ENCODE measurements around the gene KMT2D. TPM values are rescaled to one million over a fixed set of nuclear protein-coding genes. Genes with fewer than 3 reads are reported as not detected.

KMT2D gene
- total RNA-seq, 1 donor from 2014 or later: 136 TPM

GRCh38 chr12:49017891-49018260 lies 42.7 kb downstream of the KMT2D start:
- intact Hi-C loops (cut with micrococcal nuclease): loop anchor here (1.0 to 5.0 kb wide), 10 partner anchors 21 to 247 kb away; partner anchors contain the start of genes ARF3, DDX23, FKBP11 and KMT2D
- TF ChIP-seq, protein P1, sequence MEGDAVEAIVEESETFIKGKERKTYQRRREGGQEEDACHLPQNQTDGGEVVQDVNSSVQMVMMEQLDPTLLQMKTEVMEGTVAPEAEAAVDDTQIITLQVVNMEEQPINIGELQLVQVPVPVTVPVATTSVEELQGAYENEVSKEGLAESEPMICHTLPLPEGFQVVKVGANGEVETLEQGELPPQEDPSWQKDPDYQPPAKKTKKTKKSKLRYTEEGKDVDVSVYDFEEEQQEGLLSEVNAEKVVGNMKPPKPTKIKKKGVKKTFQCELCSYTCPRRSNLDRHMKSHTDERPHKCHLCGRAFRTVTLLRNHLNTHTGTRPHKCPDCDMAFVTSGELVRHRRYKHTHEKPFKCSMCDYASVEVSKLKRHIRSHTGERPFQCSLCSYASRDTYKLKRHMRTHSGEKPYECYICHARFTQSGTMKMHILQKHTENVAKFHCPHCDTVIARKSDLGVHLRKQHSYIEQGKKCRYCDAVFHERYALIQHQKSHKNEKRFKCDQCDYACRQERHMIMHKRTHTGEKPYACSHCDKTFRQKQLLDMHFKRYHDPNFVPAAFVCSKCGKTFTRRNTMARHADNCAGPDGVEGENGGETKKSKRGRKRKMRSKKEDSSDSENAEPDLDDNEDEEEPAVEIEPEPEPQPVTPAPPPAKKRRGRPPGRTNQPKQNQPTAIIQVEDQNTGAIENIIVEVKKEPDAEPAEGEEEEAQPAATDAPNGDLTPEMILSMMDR (IDR thresholded peaks at IDR 0.05): no peak
- Mint-ChIP-seq H3K9me3 (no peaks in the 10 kb centered on the region), H3K36me3 (ENCODE audit: low read depth) (peaks cover 46% of the 10 kb centered on the region), H3K27me3 (no peaks in the 10 kb centered on the region), H3K27ac (peak overlapping the region; percentile 98), H3K4me3 (peak overlapping the region; percentile 93), H3K4me1 (peaks cover 31% of the 10 kb centered on the region)
- ChIA-PET CTCF (interaction anchor here (1.0 kb wide), 1 partner anchor 21 kb away, joined by 6 read pairs; no protein-coding TSS in a partner anchor), POLR2A (interaction anchor here (0.6 to 1.6 kb wide), 4 partner anchors 20 to 802 kb away, joined by 3 to 9 read pairs (median 4); partner anchors contain the start of gene TUBA1B)
- ATAC-seq (ENCODE audit: low read depth) (no peak), DNase-seq (no peak)

- Mint-ChIP-seq H3K27ac (no peak overlapping the region), H3K36me3 (ENCODE audit: low read depth) (peaks cover 44% of the 10 kb centered on the region), H3K9me3 (no peaks in the 10 kb centered on the region), H3K4me3 (no peak overlapping the region), H3K4me1 (peaks cover 31% of the 10 kb centered on the region), H3K27me3 (no peaks in the 10 kb centered on the region)
- no peak for ATAC-seq (ENCODE audit: low read depth)
- intact Hi-C loops (cut with micrococcal nuclease): loop anchor here (5.0 kb wide), 1 partner anchor 38 kb away; the partner anchor contains the start of gene WNT1
- TF ChIP-seq, protein P1 (IDR thresholded peaks at IDR 0.05): no peak
- no peak for DNase-seq
- CTCF ChIA-PET: interaction anchor here (0.7 to 1.4 kb wide), 2 partner anchors 29 to 90 kb away, joined by 3 read pairs; no protein-coding TSS in a partner anchor
- POLR2A ChIA-PET: no interaction called here
These were observed 45.4 kb downstream of the KMT2D start for GRCh38 chr12:49015196-49015595.

DNA sequence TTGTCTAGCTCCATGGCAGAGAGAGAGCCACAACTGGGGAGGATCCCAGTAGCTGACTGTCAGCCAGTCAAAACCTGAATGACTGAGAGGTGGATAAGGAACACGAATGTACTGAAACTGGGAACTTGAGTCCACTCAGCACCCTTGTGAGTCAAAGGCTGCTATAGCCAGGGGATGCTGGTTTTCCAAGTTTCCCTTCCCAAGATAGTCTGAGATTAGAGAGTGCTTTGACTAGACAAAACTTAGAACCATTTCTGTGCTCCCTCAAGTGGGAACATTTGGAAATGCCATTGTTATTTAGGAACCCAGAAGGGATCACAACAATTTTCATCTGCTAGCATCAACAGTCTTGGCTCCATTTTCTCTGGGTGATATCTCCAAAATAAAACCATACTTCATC lies 46.0 kb downstream of the KMT2D start:
- intact Hi-C loops (cut with micrococcal nuclease): no loop called here
- TF ChIP-seq, protein P1 (IDR thresholded peaks at IDR 0.05): no peak
- Mint-ChIP-seq H3K36me3 (ENCODE audit: low read depth) (peaks cover 49% of the 10 kb centered on the region), H3K4me3 (no peak overlapping the region), H3K27ac (no peak overlapping the region), H3K4me1 (peaks cover 26% of the 10 kb centered on the region), H3K9me3 (no peaks in the 10 kb centered on the region), H3K27me3 (no peaks in the 10 kb centered on the region)
- ChIA-PET CTCF (interaction anchor here (0.7 to 1.4 kb wide), 2 partner anchors 29 to 90 kb away, joined by 3 read pairs; no protein-coding TSS in a partner anchor), POLR2A (no interaction called here)
- ATAC-seq (ENCODE audit: low read depth): no peak
- no peak for DNase-seq

DNA sequence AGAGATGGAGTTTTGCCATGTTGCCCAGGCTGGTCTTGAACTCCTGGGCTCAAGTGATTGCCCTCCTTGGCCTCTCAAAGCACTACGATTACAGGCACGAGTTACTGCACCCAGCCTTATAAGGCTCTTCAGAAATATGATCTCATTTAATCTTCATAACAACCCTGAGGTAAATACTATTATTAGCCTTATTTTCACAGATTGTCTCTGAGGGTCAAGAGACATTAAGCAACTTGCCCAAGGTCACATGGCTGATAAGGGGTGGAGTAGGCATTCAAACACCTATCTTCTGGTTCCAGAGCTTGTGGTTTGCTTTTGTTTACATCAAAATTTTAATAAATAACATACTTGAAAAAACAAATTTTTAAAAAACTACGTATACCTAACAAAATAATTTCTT lies 47.2 kb downstream of the KMT2D start:
- POLR2A ChIA-PET: no interaction called here

GRCh38 chr12:49012739-49013138 lies 47.9 kb downstream of the KMT2D start:
- Mint-ChIP-seq H3K27ac (no peak overlapping the region), H3K27me3 (no peaks in the 10 kb centered on the region)

More for the DNA sequence above, 47.2 kb downstream of the KMT2D start:
- Mint-ChIP-seq H3K4me3 (no peak overlapping the region), H3K36me3 (ENCODE audit: low read depth) (peaks cover 50% of the 10 kb centered on the region), H3K9me3 (no peaks in the 10 kb centered on the region), H3K4me1 (peaks cover 20% of the 10 kb centered on the region), H3K27ac (no peak overlapping the region), H3K27me3 (no peaks in the 10 kb centered on the region)
- intact Hi-C loops (cut with micrococcal nuclease): no loop called here
- no peak for ATAC-seq (ENCODE audit: low read depth)
- DNase-seq: no peak
- TF ChIP-seq, protein P1 (IDR thresholded peaks at IDR 0.05): no peak
- CTCF ChIA-PET: no interaction called here

More at GRCh38 chr12:49012739-49013138, 47.9 kb downstream of the KMT2D start:
- intact Hi-C loops (cut with micrococcal nuclease): no loop called here
- Mint-ChIP-seq H3K4me3 (no peak overlapping the region), H3K9me3 (no peaks in the 10 kb centered on the region), H3K4me1 (peaks cover 16% of the 10 kb centered on the region), H3K36me3 (ENCODE audit: low read depth) (peaks cover 53% of the 10 kb centered on the region)
- ChIA-PET CTCF (no interaction called here), POLR2A (no interaction called here)
- ATAC-seq (ENCODE audit: low read depth) (no peak), DNase-seq (no peak)
- TF ChIP-seq, protein P1 (IDR thresholded peaks at IDR 0.05): no peak

Other genes starting within 250 kb of the KMT2D start
- gene CACNB3, start 242.3 kb downstream of the KMT2D start, total RNA-seq: 1.9 and 2.1 TPM in 2 replicates
- gene DDX23, start 208.6 kb downstream of the KMT2D start, total RNA-seq: 116 and 118 TPM in 2 replicates
- gene RND1, start 194.9 kb downstream of the KMT2D start, total RNA-seq: 4.9 and 5.9 TPM in 2 replicates
- 22.9 and 26.1 TPM in 2 replicates for gene FKBP11, start 135.3 kb downstream of the KMT2D start, total RNA-seq
- gene ARF3, start 103.3 kb downstream of the KMT2D start, total RNA-seq: 113 and 119 TPM in 2 replicates
- gene WNT10B, start 89.1 kb downstream of the KMT2D start, total RNA-seq: 0.22 TPM in 1 of 2 replicates, not detected in the other
- gene WNT1, start 82.5 kb downstream of the KMT2D start, total RNA-seq: not detected in 2 replicates
- 0.20 and 0.44 TPM in 2 replicates for gene DDN, start 61.4 kb downstream of the KMT2D start, total RNA-seq
- 55.3 and 70.5 TPM in 2 replicates for gene PRKAG1, start 42.0 kb downstream of the KMT2D start, total RNA-seq
- gene RHEBL1, start 9.2 kb upstream of the KMT2D start, total RNA-seq: 3.2 and 3.3 TPM in 2 replicates
- 0.09 TPM in 1 of 2 replicates, not detected in the other for gene DHH, start 34.0 kb upstream of the KMT2D start, total RNA-seq
- gene LMBR1L, start 50.1 kb upstream of the KMT2D start, total RNA-seq: 64.2 and 79.9 TPM in 2 replicates
- 916 and 951 TPM in 2 replicates for gene TUBA1B, start 70.6 kb upstream of the KMT2D start, total RNA-seq
- 114 and 115 TPM in 2 replicates for gene TUBA1A, start 128.3 kb upstream of the KMT2D start, total RNA-seq
- 141 and 142 TPM in 2 replicates for gene TUBA1C, start 204.3 kb upstream of the KMT2D start, total RNA-seq
- not detected in 2 replicates for gene PRPH, start 234.4 kb upstream of the KMT2D start, total RNA-seq

Measured in activated B cell treated with CpG ODN at 0.5 μM for 24 hours (primary cell).